Kidney epithelial cell (primary cell): ENCODE data around the gene SRRM4. TPM values are rescaled to one million over a fixed set of nuclear protein-coding genes. Genes with fewer than 3 reads are reported as not detected.
A peak's percentile ranks its signal among the peaks of the same experiment; 100 is the strongest.

Source experiments
- DNase-seq: peaks from one replicate; pipeline ENCODE4 v3.0.0-alpha.2; 2010; ENCODE audit warnings: low read depth
- H3K27me3 ChIP-seq: 2 replicates; pipeline ENCODE4 v1.6.0; 2011; ENCODE audit warnings: low read length; ENCODE audit not compliant: control insufficient read depth, insufficient read depth
- H3K36me3 ChIP-seq: 2 replicates; pipeline ENCODE4 v1.5.1; 2011; ENCODE audit warnings: low read length; ENCODE audit not compliant: control insufficient read depth, insufficient read depth
- H3K4me3 ChIP-seq: 2 replicates; pipeline ENCODE4 v1.5.1; 2011; ENCODE audit warnings: low read depth, mild to moderate bottlenecking, control low read depth, low read length
- CTCF ChIP-seq: IDR thresholded peaks from 2 replicates; pipeline ENCODE4 v1.5.1; 2011; ENCODE audit warnings: mild to moderate bottlenecking, moderate library complexity, low read length, control low read depth, inconsistent platforms; ENCODE audit not compliant: insufficient read depth, poor library complexity, severe bottlenecking
- total RNA-seq: library from RNA; depleted of rRNA; stranded (reverse); fragments of >200 nt; gene quantifications from 2 replicates; pipeline ENCODE4 v1.2.3, GENCODE V29; 2015

Gene SRRM4
- total RNA-seq, 1 donor from 2014 or later = 0.42 TPM

DNA sequence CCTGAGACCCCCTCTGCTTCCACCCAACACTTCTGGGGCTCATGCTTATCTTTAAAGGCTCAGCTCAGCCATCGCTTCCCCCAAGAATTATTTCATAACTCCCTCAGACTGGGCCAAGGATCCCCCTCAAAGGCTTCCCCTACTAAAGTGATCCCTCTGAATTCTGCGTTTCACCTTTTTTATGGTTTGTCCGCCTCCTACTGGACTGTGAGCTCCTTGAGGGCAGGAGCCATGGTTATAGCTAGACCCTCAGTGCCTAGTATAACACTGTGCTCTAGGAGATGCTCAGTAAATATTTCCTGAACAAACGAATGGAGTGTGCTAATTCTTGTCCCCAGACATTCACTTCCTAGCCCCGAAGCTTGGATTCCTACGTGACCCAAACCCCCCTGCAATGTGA is 20.5 kb upstream of the SRRM4 start:
- Histone ChIP-seq H3K36me3 (no peaks in the 10 kb centered on the region), H3K27me3 (no peaks in the 10 kb centered on the region), H3K4me3 (no peak overlapping the region)
- DNase-seq = no peak
- TF ChIP-seq CTCF = no peak

GRCh38 chr12:118964988-118965387 is 16.4 kb upstream of the SRRM4 start:
- H3K27me3 ChIP-seq = no peaks in the 10 kb centered on the region
- no peaks in the 10 kb centered on the region for H3K36me3 ChIP-seq
- DNase-seq = no peak
- H3K4me3 ChIP-seq = no peak overlapping the region
- TF ChIP-seq CTCF = no peak

GRCh38 chr12:118970856-118971255 is 10.5 kb upstream of the SRRM4 start:
- H3K27me3 ChIP-seq = no peaks in the 10 kb centered on the region
- no peak for TF ChIP-seq CTCF
- no peak for DNase-seq

GRCh38 chr12:118972982-118973381 is 8.4 kb upstream of the SRRM4 start:
- Histone ChIP-seq H3K36me3 (no peaks in the 10 kb centered on the region), H3K4me3 (no peak overlapping the region), H3K27me3 (no peaks in the 10 kb centered on the region)
- no peak for TF ChIP-seq CTCF
- no peak for DNase-seq

More at GRCh38 chr12:118970856-118971255, 10.5 kb upstream of the SRRM4 start:
- Histone ChIP-seq H3K4me3 (no peak overlapping the region), H3K36me3 (no peaks in the 10 kb centered on the region)

DNA sequence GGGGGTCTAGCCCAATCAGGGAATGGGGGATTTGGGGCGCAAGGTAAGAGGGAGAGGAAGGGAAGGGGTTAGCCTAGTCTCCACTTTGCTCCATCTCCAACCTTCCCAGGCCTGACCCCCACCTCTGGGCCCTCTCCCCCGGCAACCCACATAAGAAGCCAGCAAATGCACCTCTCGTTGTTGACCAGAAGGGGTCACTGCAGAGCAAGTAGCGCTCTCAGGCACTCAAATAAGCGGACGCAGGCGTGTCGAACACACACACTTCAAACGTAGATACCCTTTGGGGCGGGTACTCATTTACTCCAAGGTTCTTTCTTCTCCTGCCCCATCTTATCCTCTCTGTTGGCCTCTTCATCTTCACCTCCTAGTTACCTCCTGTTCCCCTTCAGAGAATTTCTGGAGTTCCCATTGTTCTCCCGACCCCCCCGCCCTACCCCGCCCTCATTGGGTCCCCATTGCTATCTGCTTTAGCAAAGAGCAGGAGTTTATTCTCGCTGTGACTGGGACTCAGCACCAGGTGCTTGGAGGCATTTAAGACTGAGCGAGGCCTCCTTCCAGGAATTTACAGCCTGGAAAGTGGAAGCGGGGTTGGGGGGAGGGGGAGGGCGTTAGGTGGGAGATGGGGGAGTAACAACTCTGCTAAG is 1.5 kb upstream of the SRRM4 start:
- H3K4me3 ChIP-seq = no peak overlapping the region
- peaks cover 21% of the 10 kb centered on the region for H3K27me3 ChIP-seq
- peak; percentile 65 for TF ChIP-seq CTCF
- no peak for DNase-seq
- no peaks in the 10 kb centered on the region for H3K36me3 ChIP-seq

DNA sequence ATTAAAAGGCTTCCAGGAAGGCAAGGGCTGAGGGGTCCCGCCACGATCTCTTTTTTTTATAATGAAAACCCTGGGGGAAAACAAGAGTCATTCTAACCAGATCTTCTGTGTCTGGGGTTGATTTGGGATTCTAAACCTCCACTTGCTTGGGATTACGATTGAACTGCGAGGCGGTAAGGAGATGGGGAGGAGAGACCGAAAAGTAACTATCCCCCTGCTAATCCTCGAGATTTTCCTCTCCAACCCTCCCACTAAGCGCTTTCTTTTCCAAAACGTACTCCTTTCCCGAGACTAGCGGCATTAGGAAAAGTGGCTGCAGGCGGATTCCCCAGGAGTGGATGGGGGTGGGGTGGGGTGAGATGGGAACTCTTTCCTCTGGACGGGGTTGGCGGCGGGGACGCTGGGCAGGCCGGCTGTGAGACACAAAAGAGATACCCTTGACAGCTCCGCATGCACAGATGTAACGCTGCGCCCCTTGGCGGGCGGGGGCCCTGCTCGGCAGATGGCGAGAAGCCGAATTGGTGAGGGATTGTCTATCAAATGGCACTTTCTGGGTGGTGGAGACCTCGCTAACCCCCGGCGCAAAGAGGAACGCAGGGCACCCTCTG is 830 bp upstream of the SRRM4 start:
- Histone ChIP-seq H3K4me3 (no peak overlapping the region), H3K27me3 (peaks cover 21% of the 10 kb centered on the region), H3K36me3 (no peaks in the 10 kb centered on the region)
- TF ChIP-seq CTCF = no peak
- no peak for DNase-seq
